Measurements from ENCODE around the gene USP2.
A peak's percentile ranks its signal among the peaks of the same experiment; 100 is the strongest.
"Not testable (repeated sequence)": the region's sequence is repeated elsewhere in the genome, so short reads cannot be mapped to it uniquely, and the experiment has no call there.

Gene USP2

DNA sequence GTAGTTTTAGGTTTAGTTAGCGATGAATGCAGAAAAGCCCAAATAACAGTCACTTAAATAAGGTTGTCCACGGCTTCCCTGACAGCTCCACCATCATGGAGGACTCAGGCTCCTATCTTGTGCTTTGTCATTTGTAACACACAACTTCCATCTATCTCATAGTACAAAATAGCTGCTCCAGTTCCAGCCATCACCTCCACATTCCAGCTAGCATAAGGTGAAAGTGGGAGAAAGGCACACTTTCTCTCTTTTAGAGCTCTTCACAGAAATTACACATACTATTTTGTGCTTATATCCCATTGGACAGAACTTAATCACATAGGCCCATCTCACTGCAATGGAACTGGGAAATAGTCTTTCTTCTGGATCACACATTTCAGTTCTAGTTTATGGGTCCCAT is 32.8 kb upstream of the USP2 start:
- DNase-seq: no peak

DNA sequence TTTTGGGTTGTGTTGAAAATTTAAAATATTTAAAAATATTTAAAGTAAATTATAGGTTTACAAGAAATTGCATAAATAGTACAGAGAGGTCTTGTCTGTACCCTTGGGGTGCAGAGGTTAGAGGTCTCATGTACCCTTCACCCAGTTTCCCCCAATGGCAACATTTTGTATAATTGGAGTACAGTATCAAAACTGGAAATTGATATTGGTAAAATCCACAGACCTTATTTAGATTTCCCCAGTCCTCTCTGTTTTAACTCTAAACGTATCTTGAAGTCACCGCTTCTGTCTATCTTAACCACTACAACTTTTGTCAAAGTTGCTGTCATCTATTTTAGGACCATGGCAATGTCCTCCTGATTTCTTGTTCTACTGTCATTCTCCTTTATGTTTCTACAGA is 30.6 kb upstream of the USP2 start:
- no peak for DNase-seq

DNA sequence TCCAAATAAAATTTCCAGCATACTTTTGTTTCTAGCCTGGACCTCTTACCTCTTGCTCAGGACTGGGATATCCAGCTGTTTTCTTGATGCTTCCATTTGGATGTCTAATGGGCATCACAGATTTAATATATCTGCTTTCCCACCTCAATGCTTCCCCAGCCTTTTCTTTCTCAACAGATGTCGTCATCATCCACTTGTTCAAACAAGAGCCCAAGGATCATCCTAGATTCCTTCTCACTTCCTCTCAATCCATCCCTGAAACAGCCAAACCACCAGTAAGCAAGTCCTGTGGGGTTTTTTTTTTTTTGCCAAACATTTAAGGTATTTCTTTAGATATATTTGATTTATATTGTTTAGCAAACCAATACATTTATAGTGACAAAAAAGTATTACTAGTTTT is 29.0 kb upstream of the USP2 start:
- no peak for DNase-seq

DNA sequence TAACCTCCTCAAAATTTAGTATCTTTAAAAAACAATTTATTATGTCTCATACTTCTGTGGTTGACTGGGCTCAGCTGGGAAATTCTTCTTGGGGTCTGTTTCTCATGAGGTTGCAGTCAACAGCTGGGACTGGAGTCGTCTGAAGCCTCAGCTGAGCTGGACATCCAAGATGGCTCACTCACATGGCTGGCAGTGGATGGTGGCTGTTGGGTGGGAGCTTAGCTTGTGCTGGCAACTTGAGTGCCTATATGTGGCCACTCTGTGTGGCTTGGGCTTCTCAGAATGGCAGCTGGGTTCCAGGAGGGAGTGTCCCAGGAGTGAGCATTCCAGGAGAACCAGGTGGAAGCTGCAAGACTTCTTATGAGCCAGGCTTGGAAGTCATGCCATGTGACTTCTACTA is 28.2 kb upstream of the USP2 start:
- DNase-seq: no peak

DNA sequence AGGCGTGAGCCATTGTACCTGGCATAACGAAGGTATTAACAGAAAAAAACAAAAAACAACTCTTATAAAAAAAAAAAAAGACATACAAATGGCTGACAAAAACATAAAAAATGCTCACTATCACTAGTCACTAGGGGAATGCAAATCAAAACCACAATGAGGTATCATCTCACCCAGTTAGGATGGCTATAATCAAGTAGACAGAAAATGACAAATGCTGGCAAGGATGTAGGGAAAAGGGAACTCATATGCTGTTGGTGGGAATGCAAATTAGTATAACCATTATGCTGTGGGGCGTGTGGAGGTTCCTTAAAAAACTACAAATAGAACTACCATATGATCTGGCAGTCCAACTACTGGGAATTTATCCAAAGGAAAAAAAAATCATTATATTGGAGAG is 24.5 kb upstream of the USP2 start:
- DNase-seq: no peak

DNA sequence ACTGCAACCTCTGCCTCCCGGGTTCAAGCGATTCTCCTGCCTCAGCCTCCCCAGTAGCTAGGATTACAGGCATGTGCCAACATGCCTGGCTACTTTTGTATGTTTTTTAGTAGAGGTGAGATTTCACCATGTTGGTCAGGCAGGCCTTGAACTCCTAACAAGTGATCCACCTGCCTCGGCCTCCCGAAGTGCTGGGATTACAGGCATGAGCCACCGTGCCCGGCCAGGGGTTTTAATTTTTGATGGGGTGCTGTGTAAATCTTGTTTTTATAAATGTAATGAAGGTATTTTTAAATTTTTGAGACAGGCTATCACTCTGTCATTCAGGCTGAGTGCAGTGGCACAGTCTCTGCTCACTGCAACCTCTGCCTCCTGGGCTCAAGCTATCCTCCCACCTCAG is 24.0 kb upstream of the USP2 start:
- DNase-seq: not testable (repeated sequence)

DNA sequence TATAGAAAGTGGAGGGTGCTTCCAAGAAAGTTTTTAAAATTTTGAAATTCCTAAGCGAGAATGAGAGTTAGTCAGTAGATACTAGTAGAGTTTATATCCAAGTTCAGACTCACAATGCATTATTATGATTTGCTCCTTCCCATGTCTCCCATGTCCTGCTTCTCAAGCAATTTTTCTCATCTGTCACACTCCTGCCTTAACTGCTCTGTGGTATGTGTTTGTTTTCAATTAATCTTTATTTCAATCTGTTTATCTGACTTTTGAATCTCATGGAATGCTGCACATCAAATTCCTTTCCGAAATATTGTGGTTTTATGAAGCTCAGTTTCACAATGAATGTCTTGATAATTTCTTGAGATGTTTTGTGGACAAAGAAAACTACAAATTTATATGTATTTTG is 23.4 kb upstream of the USP2 start:
- DNase-seq: no peak

DNA sequence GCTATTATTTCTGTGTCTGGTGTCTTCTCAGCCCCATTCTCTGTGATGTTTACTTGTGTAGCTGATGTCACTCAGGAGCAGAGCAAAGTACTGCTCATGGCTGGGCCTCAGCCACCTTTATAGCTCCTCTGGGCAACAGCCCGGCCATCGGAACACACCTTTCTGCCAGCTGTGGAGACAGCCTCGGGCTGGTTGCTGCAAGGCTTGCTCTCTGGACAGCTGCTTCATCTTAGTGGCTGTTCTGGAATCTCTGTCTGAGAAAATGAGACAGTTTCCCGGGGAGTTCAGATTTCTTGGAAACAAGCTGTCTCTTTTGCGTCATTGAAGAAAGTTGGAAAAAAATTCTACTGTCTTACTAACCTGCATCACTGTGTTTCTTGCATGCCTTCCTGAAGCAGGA is 21.5 kb upstream of the USP2 start:
- DNase-seq: no peak

DNA sequence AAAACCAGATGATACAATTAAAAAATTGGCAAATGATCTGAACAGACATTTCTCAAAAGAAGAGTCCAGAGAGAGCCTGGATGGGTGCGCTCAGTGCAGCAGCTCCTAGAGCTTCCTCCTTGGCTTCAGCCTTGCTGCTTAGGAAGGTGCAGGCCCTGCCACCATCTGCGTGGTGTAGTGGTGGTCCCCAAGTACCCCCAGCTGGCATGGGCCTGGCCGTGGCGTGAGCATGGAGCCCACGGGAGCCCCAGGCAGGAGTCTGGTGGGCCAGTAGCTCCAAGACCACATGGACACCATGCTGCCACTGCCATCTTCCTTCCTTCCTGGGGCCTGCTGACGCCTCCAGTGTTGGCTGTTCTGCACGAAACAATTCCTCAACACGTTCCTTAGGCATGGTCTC is 21.0 kb upstream of the USP2 start:
- DNase-seq: no peak

DNA sequence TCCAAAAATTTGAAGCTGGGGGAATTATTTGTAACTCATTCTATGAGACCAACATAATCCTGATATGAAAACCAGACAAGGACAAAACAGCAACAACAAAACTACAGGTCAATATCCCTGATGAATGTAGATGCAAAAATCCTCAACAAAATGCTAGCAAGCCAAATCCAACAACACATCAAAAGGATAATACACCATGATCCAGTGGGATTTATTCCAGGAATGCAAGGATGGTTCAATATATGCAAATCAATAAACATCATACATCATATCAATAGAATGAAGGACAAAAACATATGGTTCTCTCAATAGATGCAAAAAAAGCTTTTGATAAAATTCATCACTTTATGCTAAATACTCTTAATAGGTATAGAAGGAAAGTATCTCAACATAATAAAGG is 19.4 kb upstream of the USP2 start:
- no peak for DNase-seq

DNA sequence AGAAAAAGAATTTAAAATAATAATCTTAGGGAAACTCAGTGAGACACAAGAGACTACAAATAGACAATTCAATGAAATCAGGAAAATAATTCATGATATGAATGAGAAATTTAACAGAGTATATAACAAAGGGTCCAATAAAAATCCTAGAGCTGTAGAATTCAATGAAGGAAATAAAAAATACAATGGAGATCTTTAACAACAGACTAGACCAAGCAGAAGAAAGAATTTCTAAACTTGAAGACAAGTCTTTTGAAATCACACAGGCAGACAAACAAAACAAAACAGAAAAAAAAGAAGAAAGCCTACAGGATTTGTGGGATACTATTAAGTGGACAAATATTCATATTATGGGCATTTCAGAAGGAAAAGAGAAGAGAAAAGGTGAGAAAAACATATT is 16.2 kb upstream of the USP2 start:
- no peak for DNase-seq

DNA sequence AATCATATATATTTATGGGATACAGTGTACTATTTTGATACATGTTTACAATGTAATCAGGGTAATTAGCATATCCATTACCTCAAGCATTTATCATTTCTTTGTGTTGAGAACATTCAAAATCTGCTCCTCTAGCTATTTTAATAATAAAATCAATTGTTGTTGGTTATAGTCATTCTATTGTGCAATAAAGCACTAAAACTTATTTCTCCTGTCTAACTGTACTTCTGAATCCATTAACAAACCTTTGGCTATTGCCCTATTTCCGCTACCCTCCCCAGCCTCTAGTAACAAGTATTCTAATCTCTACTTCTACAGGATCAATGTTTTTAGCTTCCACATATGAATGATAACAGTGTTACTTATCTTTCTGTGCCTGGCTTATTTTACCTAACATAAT is 15.3 kb upstream of the USP2 start:
- no peak for DNase-seq

DNA sequence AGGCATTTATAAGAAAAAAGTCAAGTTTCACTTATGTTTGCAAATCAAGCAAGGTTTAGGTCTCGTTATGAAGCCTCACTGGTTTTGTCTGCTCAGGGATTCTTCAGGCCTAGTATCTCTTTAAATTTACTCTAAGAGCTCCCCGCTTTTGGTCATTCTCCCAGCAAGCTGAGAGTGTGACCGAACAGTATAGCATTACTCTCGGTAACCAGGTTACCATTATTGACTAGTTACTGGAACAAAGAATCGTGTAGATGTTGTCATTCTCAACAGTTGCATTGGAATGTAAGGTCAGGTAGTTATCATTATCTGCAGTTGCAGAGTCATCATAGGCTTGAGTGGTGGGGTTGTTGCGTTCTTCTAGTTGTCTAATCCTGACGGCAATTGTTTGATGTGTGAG is 9.8 kb upstream of the USP2 start:
- DNase-seq: no peak

DNA sequence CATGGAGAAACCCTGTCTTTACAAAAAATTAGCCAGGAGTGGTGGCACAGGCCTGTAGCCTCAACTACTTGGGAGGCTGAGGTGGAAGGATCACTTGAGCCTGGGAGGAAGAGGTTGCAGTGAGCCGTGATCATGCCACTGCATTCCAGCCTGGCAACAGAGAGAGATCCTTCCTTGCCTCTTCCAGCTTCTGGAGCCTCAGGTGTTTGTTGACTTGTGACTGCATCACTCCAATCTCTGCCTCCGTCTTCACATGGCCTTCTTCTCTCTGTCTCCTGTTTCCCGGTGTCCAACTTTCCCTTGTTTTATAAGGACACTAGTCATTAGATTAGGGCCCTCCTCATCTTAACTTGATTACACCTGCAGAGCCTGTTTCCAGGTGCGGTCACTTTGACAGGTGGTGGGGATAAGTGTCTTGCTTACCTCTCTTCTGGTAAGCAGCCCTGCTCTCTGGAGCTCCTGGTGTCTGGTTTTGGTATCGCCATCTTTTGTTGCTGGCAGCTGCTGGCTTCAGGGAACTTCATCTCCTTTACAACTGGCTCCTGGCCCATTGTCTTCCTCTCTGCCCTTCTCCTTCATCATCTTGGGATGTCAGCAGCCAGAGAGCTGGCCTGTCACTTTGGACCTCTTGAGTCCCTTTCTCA is 8.2 kb upstream of the USP2 start:
- peak; percentile 12 to 67 (median 42) for DNase-seq

DNA sequence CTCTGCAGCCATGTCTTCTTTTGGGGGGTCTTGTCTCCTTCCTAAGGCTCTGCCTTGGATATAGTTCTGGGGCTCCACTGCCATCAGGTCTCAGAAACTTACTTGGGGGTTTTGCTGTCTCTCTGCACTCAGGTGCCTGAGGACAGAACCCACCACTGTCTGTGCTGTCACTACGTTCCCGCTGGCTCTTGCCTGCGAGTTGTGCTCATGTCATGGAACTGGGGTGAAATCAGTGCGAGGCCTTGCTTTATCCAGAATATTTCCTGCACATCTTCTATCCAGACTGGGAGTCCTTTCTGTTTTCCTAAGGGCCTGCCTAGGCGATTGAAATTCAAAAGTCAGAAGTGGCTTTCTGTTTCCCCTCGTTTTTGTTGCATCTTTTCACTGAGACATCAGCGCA is 6.6 kb upstream of the USP2 start:
- DNase-seq: no peak

DNA sequence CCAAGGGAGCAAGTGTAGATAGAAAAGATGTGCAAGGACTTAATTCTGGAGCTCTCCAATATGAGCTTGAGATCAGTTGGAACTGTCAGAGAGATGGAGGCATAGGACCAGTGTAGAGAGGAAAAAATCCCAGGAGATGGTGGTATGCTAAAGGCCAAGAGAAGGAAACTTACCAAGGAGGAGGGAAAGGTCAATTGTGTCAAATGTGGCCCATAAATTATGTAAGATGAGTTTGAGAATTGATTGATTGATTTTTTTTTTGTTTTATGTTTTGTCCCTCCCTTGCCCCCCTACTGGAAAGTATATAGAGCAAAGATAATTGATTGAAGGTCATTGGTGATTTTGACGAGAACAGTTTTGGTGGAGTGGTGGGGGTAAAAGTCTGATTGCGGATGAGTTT is 2.8 kb upstream of the USP2 start:
- no peak for DNase-seq

DNA sequence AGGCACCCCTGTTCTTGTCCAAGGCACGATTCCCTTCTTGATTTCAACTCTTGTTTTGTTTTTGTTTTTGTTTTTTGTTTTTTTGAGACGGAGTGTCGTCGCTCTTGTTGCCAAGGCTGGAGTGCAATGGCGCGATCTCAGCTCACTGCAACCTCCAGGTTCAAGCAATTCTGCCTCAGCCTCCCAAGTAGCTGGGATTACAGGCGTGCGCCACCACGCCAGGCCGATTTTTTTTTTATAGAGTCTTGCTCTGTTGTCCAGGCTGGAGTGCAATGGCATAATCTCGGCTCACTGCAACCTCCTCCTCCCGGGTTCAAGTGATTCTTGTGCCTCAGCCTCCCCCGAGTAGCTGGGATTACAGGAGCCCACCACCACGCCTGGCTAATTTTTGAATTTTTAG is 1.0 kb upstream of the USP2 start:
- not testable (repeated sequence) for DNase-seq

DNA sequence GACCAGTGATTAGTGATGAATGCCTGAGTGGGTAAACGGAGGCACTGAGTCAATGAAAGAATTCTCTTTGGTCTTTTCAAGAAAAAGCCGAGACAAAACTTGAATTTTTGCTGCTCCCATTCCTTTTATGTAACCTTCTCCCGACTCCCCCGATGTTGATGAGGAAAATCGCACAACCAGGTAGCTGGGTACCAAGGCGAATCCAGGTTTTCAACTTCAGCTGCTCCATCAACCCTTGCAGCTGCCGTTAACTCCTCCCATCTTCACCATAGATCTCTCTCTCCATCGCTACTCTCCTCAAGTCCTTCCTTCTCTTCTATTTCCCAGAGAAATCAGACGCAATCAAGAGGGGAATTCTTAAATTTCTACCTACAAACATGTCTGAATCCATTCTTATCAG is 611 bp upstream of the USP2 start:
- peak in 1 of 3 experiments; percentile 71 for DNase-seq

DNA sequence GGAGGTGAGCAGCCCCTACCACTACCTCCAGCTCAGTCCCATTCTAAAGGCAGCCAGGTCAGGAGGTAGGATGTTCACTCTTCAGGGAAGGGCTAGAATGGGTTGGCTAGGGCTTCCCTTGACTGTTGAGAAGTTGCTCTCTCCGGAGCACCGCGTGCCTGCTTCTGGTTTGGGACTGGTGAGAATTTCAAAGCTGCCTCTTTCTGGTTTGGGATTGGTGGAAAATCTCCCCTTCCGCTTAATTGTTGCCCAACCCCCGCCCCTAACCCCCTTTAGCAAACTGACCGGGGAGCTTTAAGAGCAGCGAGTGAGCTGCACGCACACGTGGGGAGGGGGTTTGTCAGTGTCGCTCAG is 686 bp downstream of the USP2 start:
- DNase-seq: no peak

DNA sequence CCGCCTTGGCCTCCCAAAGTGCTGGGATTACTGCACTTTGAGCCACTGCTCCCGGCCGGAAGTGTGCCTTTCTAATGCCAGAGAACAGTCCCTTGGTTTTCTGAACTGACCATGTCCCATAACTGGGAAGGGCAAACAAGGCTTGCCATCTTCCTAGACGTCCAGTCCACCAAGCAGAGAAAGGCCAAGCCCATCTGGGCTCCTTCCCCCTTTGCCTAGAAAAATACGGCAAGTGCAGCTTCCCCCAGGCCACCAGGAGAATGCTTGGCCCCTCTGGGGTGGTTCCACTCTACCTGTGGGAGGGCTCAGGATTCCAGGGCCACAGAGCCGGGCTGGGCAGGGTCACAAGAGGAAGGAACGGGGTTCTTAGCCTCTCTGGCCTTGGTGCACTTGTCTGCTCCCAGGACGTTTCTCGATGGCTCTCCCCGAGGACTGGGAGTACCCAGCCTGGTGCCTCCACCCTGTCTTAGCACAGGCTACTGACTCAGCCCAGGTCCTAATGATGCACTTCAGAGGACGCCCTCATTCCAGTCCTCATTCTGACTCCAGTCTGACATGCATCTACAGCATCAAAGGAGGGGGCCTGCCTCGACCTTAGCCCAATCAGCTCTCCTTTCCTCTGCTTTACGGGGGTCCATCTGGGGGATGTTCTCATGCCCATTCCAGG is 1.2 kb downstream of the USP2 start:
- no peak for DNase-seq

DNA sequence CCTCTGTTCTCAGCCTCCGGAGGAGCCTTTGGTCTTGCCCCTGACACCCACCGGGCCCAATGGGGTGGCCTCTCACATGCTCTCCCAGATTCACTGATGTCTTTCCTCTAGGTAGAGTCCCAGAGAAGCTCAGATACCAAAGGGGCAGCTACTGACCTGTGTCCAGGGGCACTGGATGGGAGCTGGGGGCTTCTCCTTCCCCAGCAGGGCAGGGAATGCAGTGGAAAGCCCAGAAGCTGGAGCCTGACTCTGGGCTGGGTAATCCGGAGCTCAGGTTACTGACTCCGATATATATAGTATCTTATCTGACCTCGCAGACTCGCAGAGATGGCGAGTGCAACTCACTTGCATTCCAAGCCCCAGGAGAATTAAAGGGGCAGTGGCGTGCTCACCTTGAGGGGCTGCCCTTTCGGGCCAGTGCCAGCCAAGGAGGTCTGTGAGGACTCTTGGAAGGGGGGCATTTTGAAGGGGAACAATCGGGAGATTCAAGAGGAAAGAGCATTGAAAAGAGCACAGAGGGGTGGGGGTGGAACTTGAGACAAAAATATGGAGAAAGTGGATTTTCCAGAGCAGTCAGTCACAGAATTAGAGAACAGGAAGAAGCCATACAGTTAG is 2.5 kb downstream of the USP2 start:
- no peak for DNase-seq

DNA sequence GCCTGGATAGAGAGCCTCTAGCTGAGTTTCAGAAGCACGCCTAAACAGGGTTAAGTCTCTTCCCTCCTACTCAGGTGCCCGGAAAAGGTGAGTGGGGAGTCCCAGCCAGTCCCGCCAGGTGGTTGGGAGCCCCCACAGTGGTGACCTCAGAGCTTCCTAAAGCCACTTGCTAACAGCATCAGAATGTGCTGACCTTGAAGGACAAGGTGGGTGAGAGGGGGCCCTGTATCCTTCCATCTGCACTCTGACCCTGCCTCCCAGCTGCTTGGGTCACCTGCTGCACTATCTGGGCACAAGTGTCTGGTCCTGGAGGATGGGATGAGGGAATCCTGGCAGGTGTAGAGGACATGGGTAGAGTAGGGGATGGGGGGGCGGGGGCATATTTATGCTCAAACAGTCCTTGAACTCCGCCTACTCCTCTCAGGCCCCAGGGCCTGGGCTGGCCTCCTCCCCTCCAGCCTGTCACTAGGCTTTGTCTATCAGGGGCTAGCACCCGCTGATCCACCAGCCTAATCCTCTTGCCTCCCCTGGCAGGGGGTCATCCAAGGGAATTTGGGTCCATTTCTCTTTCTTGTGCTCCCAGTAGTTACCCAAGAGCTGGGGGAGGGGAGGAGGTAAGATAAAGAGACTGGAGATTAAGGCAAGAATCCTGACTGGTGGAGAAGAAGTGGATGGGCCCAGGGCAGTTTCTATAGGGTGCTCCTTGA is 3.4 kb downstream of the USP2 start:
- DNase-seq: no peak

DNA sequence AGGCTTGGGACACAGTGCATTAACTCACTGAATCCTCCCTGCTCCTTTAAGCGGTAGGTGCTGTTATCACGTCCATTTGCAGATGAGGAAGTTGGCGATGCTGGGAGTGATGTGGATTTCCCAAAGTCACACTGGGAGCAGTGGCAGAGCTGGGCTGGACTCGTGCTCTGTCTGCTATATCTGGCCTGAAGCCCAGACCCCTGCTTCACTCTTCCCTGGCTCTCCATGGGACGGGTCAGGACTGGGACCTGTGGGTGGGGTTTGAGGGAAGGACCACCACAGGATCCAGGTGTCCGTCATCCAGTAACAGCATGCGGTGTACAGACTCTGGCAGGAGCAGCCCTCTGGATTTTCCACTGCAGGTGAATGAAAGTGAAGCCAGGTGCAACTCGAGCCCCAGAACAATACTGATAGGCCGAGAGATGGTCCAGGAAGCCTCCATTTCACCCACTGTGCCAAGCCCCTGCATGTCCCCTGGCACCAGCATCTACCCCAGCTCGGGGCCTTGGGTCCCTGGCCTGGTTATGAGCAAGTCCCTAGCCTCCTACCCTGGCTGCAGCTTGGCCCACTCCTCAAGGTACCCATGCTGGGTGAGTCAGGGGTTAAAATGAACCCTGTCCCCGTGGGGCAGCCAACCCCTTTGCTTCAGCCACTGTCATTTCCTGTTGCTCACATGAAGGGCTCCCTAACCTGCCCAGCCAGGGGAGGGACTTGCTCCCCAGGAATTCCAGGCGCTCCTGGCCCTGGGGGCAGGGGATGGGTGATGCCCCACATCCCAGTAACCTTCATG is 4.2 kb downstream of the USP2 start:
- peak in 2 of 3 experiments; percentile 24 to 36 for DNase-seq

Data from NCI-H1417 (cell line).